Spleen (tissue), 11 donors: ENCODE results near the gene CFAP74. TPM values are rescaled to one million over a fixed set of nuclear protein-coding genes. Genes with fewer than 3 reads are reported as not detected.

ENCODE experiments used
- DNase-seq: peaks from one replicate; pipeline ENCODE4 v3.0.0-alpha.2; 2020
- H3K27ac ChIP-seq, 8 donors: fragments of 200-600 bp; sonication (generic) in 7 of 8; 1 replicate in 4 of 8; 2 replicates in 4 of 8; pipeline versions ENCODE4 v1.5.0 to v1.8.0; 2016 to 2021; ENCODE audit warnings: inconsistent platforms in 4 of 8, mild to moderate bottlenecking in 4 of 8, moderate library complexity in 1 of 8
- H3K27me3 ChIP-seq, 7 donors: fragments of 200-600 bp; sonication (generic) in 6 of 7; replicated peaks in 1 of 7; 1 replicate in 4 of 7; 2 replicates in 3 of 7; pipeline versions ENCODE4 v1.5.0 to v1.8.0; 2016 to 2021; ENCODE audit warnings: inconsistent platforms in 3 of 7, mild to moderate bottlenecking in 1 of 7
- H3K36me3 ChIP-seq, 6 donors: fragments of 200-600 bp; sonication (generic) in 5 of 6; 1 replicate in 4 of 6; 2 replicates in 2 of 6; pipeline versions ENCODE4 v1.5.0 to v1.8.0; 2016 to 2021; ENCODE audit warnings: inconsistent platforms in 2 of 6
- H3K4me1 ChIP-seq, 6 donors: fragments of 200-600 bp; sonication (generic) in 5 of 6; 1 replicate in 3 of 6; 2 replicates in 3 of 6; pipeline versions ENCODE4 v1.5.0 to v1.8.0; 2016 to 2021; ENCODE audit warnings: inconsistent platforms in 3 of 6
- H3K4me3 ChIP-seq, 8 donors: fragments of 200-600 bp; sonication (generic) in 7 of 8; 1 replicate in 4 of 8; 2 replicates in 4 of 8; pipeline versions ENCODE4 v1.5.0 to v1.8.0; 2016 to 2021; ENCODE audit warnings: inconsistent platforms in 4 of 8, mild to moderate bottlenecking in 4 of 8, moderate library complexity in 2 of 8
- H3K9me3 ChIP-seq, 8 donors: fragments of 200-600 bp; sonication (generic) in 7 of 8; 1 replicate in 4 of 8; 2 replicates in 4 of 8; pipeline versions ENCODE4 v1.5.0 to v1.8.0; 2016 to 2021; ENCODE audit warnings: inconsistent platforms in 4 of 8
- CTCF ChIP-seq, 11 experiments: fragments of 200-600 bp in 7 of 11; fragments of 450-650 bp in 4 of 11; sonication (generic) in 4 of 11; IDR thresholded peaks in 8 of 11; conservative IDR thresholded peaks in 3 of 11; 1 replicate in 7 of 11; 2 replicates in 4 of 11; pipeline versions ENCODE4 v1.4.0 to v1.8.0; 2016 to 2021; ENCODE audit warnings: antibody characterized with exemption in 11 of 11, inconsistent platforms in 4 of 11, mild to moderate bottlenecking in 1 of 11
- POLR2A ChIP-seq, 3 donors: fragments of 450-650 bp; IDR thresholded peaks; one replicate each; pipeline ENCODE4 v1.5.1; 2017; ENCODE audit warnings: antibody characterized with exemption in 3 of 3, mild to moderate bottlenecking in 1 of 3
- POLR2AphosphoS5 ChIP-seq, 3 donors: sonication (generic); formaldehyde crosslinking; IDR thresholded peaks; one replicate each; pipeline ENCODE4 v1.5.1; 2017; ENCODE audit warnings: antibody characterized with exemption in 3 of 3
- WGBS, 5 donors: extraction: QIAGEN DNeasy Blood & Tissue Kit in 3 of 5; methylation state at CpG; one replicate each; pipeline versions ENCODE4 v1.1.5 to v1.1.7; 2013 to 2018; 5-methylcytosine and 5-hydroxymethylcytosine counted together
- intact Hi-C: fragments of 100-400 bp; cut with DNase I; formaldehyde crosslinking; loops from one replicate; pipeline ENCODE4 v1.15.0; 2023; ENCODE audit warnings: low total_unique reads
- polyA plus RNA-seq, 3 donors: library from polyadenylated mRNA; stranded (reverse); fragments of 200-250 nt; gene quantifications; one replicate each; pipeline ENCODE4 v1.2.1, GENCODE V29; 2013
- total RNA-seq, 7 donors: library from RNA; depleted of rRNA in 3 of 7; stranded (reverse); fragments of >200 nt in 3 of 7; fragmentation: NEBNext Ultra II Directional in 4 of 7; extraction: Animal tissue kit (Norgen Biotek cat#: 25700) in 4 of 7; gene quantifications; one replicate each; pipeline versions ENCODE4 v1.1.0 to v1.2.1, GENCODE V29; 2016 to 2021
- donor health status: healthy with polysubstance abuse.
- donor health status: DM: no; HTN: no; CAD: no; lungs with moderate emphysema.
- donor health status: DM: no; HTN: no; CAD: no.
- donor health status: Bipolar disorder and iron deficiency.
- donor health status: healthy.
- donor health status: DM: no; HTN: no; CAD: no.
- donor health status: DM: yes; HTN: yes; CAD: no.

CFAP74 gene
- total and polyA plus RNA-seq, 10 donors: 0.03 to 0.32 (median 0.14) TPM; not detected in 4

DNA sequence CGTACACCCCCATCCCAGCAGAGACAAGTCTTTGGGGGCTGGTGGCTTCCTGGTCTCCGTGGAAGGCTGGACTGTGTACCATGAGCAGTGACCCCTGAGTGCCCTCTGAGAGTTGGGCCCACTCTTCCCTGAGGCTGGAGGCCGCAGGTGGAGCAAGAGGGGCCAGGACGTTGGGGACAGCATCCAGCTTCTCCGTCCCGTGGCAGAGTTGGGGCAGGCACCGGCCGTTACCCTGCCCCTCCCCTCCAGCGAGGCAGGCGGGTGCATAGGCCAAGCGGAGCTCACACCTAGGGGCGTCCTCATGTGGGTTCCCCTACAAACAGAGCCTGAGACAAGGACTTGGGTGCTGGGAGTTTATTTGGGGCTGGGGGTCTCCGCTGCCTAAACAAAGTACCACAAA is 29.6 kb upstream of the CFAP74 start:
- Histone ChIP-seq H3K27ac (no peak overlapping the region), H3K36me3 (no peaks in the 10 kb centered on the region), H3K4me1 (peaks cover 0 to 19% (median 0%) of the 10 kb centered on the region in 6 donors), H3K4me3 (no peak overlapping the region), H3K27me3 (peaks cover 0 to 42% (median 0%) of the 10 kb centered on the region in 7 donors), H3K9me3 (peaks cover 0 to under 1% (median 0%) of the 10 kb centered on the region in 8 donors)
- no peak for DNase-seq
- TF ChIP-seq POLR2AphosphoS5 (IDR thresholded peaks at IDR 0.05) (no peak), CTCF (IDR thresholded peaks at IDR 0.05 in 8 of 11, conservative IDR thresholded peaks at IDR 0.05 in 3 of 11) (no peak), POLR2A (IDR thresholded peaks at IDR 0.05) (no peak)
- 81 to 90% (median 85%) methylated on average over 11 to 13 of the region's 13 CpGs for WGBS, 5 donors
- intact Hi-C loops: no loop called here

GRCh38 chr1:2032737-2033136 is 29.2 kb upstream of the CFAP74 start:
- H3K4me3 ChIP-seq: no peak overlapping the region
- DNase-seq: no peak
- H3K4me1 ChIP-seq: peaks cover 0 to 19% (median 0%) of the 10 kb centered on the region in 6 donors
- H3K27me3 ChIP-seq: peaks cover 0 to 42% (median 0%) of the 10 kb centered on the region in 7 donors
- no peaks in the 10 kb centered on the region for H3K9me3 ChIP-seq
- TF ChIP-seq POLR2A (IDR thresholded peaks at IDR 0.05): no peak
- no peak for TF ChIP-seq POLR2AphosphoS5 (IDR thresholded peaks at IDR 0.05)
- TF ChIP-seq CTCF (IDR thresholded peaks at IDR 0.05 in 8 of 11, conservative IDR thresholded peaks at IDR 0.05 in 3 of 11): no peak
- 73 to 83% (median 81%) methylated on average over 13 to 14 of the region's 14 CpGs for WGBS, 5 donors
- intact Hi-C loops: no loop called here
- no peaks in the 10 kb centered on the region for H3K36me3 ChIP-seq
- no peak overlapping the region for H3K27ac ChIP-seq

- Histone ChIP-seq H3K27ac (no peak overlapping the region), H3K36me3 (no peaks in the 10 kb centered on the region), H3K4me1 (peaks cover 0 to 19% (median 0%) of the 10 kb centered on the region in 6 donors), H3K4me3 (no peak overlapping the region), H3K27me3 (peaks cover 0 to 42% (median 0%) of the 10 kb centered on the region in 7 donors), H3K9me3 (no peaks in the 10 kb centered on the region)
- intact Hi-C loops: no loop called here
- 76 to 88% (median 83%) methylated on average over 13 to 33 of the region's 33 CpGs for WGBS, 5 donors
- DNase-seq: no peak
- TF ChIP-seq CTCF (IDR thresholded peaks at IDR 0.05 in 8 of 11, conservative IDR thresholded peaks at IDR 0.05 in 3 of 11) (no peak), POLR2AphosphoS5 (IDR thresholded peaks at IDR 0.05) (no peak), POLR2A (IDR thresholded peaks at IDR 0.05) (no peak)
Measured at GRCh38 chr1:2031546-2032540, 28.3 kb upstream of the CFAP74 start.
